Measurements from ENCODE around the gene C1orf53.

Gene C1orf53

DNA sequence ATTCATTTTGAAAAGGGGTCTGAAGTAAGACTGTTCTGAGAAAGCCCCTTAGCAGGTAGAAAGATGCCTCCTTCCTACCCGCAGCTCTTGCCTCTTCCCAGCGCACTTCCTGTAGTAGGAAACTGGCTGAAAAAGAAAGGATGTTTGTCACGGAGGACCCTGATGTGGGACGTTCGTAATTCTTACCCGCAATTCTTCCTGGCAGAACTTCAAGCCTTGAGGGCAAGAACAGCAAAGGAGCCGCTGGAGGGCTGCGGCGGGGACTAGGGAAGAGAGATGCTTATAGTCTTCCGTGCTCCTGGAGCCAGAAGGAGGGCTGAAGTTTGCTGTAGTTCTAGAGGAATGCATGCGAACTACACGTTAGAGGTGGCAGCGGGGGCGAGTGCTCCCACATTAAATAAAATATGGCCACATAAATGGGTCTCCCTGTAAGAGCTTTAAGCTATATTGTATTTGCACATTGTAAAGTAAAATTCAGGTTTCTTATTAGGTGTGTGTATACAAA is 6.3 kb downstream of the C1orf53 start:
- no peak for DNase-seq

- DNase-seq = no peak
Measured at GRCh38 chr1:197909384-197909783, 7.0 kb downstream of the C1orf53 start.

DNA sequence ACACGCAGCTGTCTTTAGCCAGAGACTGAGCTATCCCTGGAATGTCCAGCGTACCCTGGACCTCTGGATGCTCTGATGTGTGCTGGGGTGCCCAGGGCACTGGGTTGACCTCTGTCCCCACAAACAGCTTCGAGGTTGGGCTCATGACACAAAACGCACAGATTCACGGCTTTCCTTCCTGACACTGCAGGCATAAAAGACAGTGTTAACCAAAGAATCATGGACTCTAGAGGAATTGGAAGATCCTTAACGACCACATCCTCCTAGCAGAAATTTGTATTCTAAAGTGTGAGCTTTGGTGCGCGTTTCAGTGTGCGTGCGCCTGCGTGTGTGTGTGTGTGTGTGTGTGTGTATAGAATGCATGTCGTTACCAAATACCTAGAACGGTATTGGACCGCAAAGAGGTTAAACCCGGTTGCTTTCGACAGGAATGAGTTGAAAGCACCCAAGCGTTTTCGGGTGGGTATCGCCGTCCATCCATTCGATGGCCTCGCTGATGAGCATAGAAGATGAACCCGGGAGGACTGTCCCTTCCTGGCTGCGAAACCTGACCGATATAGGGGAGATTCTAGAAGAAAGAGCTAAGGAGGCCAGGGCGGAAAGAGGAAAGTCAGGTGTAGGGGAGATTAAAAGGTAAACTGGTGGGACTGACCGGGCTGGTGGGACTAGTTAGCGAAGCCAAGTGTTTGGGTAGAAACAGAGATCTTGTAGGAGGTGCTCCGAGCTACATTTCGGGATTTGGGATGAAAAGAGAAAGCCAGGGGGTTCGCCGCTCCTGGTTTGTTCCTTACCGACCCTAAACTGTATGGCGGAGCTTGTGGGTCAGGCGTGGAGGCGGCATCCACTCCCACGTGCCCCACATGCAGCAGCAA is 7.9 kb downstream of the C1orf53 start:
- DNase-seq = no peak

DNA sequence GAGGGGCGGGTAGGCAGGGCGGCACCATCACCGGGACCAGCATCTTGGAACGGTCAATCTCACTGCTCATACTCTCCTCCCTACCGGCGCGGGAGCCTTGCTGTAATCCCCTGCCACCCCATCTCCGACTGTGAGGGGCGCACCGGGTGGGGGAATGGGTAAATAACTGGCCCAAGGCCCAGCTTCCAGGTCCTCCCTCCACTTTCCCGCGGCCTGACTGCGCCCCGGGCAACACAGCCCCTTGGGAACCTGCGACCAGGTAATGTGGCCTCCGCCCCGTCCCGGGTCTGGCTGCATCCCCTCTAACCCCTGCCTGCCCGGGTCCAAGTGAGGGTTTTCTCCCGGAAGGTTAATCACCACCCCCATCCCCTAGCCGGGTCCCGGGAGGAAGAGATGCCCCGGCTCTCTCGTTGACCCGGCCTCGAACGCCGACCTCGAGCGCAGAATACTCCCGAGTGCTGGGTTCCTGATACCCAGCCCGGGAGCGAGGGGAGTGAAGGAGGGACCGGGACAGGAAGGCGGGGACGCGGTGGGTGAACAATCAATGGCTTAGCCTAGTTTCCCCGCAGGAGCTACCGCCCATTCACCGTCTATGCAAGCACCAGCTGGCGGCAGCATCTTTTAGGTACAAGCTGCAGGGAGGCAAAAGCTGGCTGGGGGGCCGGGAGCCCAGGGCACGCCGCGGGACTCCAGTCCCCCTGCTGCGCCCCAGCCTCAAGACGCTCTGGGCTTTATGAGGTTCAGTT is 8.9 kb downstream of the C1orf53 start:
- DNase-seq = no peak

- DNase-seq = peak; percentile 32
Measured at GRCh38 chr1:197911857-197912696, 9.6 kb downstream of the C1orf53 start.

GRCh38 chr1:197912739-197913494 is 10.5 kb downstream of the C1orf53 start:
- no peak for DNase-seq

DNA sequence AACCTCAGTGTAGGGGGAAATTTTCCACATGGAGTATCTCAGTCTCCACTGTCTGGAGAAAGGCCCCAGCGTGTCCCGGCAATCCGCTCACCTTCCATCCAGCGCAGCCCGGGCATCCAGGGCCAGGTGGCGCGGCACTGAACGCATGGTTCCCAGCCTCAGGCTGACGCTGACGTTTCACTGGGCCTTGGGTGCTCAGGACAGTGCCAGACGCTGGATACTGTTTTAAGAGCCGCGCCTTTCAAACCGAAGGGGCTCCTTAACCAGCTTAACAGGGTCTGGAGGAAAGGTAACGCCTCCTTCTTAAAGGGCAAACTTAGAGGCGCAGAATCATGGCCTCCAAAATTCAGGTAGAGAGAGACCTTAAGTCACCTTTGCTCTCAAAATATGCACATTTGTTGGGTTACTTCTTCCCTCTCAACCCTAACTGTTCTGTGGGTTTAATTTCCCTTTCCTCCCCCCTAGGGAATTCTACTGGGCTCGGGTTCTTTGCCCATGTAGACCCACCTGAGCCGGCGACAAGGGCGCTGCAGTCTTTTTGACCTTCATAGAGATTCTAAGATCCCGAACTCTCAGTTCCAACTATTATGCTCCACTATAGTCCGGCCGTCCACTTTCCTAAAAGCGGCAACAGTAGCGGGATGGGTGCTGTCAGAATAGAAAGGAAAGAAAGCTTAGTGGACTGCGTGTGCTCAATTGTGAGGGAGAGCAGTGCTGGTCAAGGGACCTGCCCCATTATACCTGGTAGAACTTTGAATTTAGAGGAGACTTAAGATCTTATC is 11.3 kb downstream of the C1orf53 start:
- no peak for DNase-seq

DNA sequence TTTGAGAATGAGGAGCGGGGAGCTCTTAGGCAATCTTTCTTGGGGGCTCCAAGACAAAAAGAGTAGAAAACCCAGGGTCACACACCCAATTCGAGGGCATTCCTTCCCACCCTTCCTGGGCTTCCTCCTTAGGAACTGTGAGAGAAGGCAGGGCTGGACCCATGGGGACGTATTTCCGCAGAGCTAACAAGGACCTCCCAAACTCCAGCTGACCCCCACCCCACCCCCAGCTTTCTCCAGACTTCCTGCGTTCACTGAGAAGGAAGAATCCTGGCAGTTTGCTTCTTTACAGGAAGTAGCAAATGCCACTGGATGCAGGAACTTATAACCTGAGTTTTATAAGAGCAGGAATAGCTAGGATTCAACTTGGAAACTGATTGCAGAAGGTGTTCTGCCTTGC is 12.1 kb downstream of the C1orf53 start:
- DNase-seq = no peak

- DNase-seq = no peak
Measured at GRCh38 chr1:197915260-197915861, 12.9 kb downstream of the C1orf53 start.

GRCh38 chr1:197915862-197916499 is 13.6 kb downstream of the C1orf53 start:
- peak; percentile 56 for DNase-seq

DNA sequence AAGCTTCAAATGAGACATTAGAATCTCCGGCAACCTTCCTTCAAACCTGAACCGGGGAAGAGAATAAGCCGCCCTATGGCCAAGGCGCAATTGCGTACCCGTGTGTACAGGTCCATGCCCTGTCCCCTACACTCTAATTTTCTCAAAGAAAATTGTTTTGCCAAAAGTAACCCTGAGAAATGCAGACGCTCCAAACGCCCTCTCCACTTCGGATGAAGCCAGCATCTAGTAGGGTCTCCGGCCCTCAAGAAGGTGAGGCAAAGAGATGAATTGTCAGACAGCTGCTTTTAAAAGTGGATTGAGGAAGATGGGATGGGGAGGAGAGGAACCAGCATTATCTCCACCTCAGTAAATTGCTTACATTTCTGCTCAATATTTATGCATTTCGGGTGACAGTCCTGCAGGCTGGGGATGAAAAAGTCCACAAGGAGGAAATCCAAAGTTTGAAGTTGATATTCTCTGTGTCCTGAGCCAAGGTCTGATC is 14.1 kb downstream of the C1orf53 start:
- no peak for DNase-seq

DNA sequence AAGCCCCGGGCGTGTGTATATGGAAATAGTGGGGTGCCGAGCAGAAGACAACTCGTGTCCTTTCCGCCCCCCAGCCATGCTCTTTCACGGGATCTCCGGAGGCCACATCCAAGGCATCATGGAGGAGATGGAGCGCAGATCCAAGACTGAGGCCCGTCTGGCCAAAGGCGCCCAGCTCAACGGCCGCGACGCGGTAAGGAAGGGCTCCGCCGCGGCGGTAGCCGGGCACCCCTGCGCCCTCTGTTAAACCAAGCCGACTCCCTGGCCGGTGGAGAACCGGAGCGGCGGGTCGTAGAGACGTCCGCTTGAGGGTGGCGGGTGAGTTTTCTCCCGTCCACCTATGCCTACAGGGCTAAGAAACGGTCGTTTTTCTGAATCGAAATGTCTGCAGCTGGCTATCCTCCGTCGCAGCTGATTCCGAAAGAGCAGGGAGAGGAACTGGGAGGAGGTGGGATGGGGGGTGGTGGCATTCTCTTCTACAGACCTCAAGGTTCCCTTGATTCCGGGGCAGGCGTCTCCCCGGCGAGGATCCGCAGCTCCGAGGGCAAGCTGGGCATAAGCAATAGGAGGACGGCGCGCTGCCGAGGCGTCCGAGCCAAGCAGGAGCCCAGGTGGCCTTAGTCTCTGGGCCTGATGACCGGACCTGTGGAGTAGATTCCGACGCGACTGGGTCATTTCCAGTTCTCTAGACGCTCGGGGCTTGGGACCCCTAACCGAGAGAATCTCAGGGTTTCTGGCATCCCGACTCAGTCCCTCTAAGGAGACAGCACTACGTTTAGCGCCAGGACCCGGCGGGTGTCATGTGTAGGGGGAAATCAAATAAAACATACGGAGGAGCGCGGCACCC is 15.6 kb downstream of the C1orf53 start:
- no peak for DNase-seq

DNA sequence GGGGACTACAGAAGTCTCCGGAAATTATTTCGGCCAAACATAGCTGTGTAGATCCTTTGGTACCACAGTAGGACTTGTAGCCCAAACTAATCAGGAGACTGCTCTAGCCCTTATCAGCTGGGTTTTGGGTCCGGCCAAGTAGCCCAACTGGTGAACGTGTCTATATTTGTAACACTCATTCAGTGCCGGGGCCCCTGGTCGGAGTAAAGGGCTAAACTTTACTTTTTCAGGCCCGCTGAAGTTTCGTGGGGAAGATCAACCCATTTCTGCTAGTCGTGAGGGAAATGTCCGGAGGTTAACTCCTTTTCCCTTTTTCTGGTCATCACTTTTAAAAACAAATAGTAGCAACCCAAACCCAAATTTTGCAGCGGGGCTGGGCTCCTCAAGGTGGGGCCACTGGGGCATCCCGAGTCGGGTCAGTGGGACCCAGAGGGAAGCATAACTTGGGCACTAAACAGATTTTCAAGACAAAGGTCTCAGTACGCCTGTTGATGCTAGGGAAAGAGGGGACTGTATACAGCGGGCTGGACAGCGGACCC is 16.4 kb downstream of the C1orf53 start:
- DNase-seq = no peak

GRCh38 chr1:197919346-197920066 is 17.1 kb downstream of the C1orf53 start:
- DNase-seq = no peak

- no peak for DNase-seq
Measured at GRCh38 chr1:197920067-197920396, 17.6 kb downstream of the C1orf53 start.

DNA sequence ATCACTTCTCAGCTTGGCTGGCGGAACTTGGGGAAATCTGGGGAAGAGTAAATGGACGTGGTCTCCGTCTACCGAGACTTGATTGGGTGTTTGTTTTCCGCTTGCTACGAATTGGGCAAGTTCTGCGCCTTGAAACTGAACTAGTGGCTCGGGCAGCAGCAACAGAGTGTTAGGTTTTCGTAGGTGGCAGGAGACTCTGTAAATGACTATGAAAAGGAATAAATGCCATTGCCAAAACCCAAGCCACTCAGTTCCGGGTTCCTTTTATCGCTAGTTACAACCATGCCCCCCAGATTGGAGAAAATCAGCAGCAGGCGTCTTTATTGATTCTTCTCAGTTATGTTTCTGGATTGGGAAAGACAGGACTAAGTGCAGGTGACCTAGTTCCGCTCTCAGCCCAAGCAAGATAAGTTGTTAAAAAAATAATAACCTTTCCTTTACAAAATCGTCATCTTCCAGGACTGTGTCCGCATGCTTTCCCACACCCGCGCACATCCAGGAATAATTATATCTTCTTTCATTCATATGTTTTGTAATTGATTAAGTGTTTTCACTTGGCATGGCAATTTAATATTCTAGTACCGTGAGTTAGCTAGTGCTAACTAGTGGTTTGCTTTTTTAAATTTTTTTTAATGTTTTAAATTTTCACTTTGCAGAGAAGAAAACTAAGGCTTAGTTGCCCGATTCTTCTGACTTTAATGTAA is 18.1 kb downstream of the C1orf53 start:
- no peak for DNase-seq

- no peak for DNase-seq
Measured at GRCh38 chr1:197921235-197922069, 19.0 kb downstream of the C1orf53 start.

Measured in NCI-H774 (cell line).